Vagina (tissue), 2 donors: ENCODE results near the gene ZNF771. TPM values are rescaled to one million over a fixed set of nuclear protein-coding genes. Genes with fewer than 3 reads are reported as not detected.
A peak's percentile ranks its signal among the peaks of the same experiment; 100 is the strongest.
"Not testable (repeated sequence)": the region's sequence is repeated elsewhere in the genome, so short reads cannot be mapped to it uniquely, and the experiment has no call there.

Experiments
- DNase-seq, 2 donors: peaks; one replicate each; pipeline ENCODE4 v3.0.0-alpha.2; 2017; ENCODE audit errors: extremely low spot score in 2 of 2
- H3K27ac ChIP-seq: fragments of 200-600 bp; sonication (generic); one replicate; pipeline ENCODE4 v1.5.1; 2019
- H3K27me3 ChIP-seq: fragments of 200-600 bp; sonication (generic); one replicate; pipeline ENCODE4 v1.5.1; 2019
- H3K36me3 ChIP-seq, 2 donors: fragments of 200-600 bp; sonication (generic); one replicate each; pipeline ENCODE4 v1.5.1; 2017 to 2019
- H3K4me1 ChIP-seq: fragments of 200-600 bp; sonication (generic); one replicate; pipeline ENCODE4 v1.5.1; 2019
- H3K4me3 ChIP-seq, 2 donors: fragments of 200-600 bp; sonication (generic); 1 replicate in 1 of 2; 2 replicates in 1 of 2; pipeline ENCODE4 v1.5.1; 2016 to 2019
- H3K9me3 ChIP-seq: fragments of 200-600 bp; sonication (generic); one replicate; pipeline ENCODE4 v1.5.1; 2019
- POLR2A ChIP-seq, 2 donors: fragments of 450-650 bp; IDR thresholded peaks; one replicate each; pipeline ENCODE4 v1.6.1; 2017; ENCODE audit warnings: antibody characterized with exemption in 2 of 2, mild to moderate bottlenecking in 2 of 2, moderate library complexity in 2 of 2
- POLR2AphosphoS5 ChIP-seq, 2 donors: sonication (generic); formaldehyde crosslinking; IDR thresholded peaks; one replicate each; pipeline ENCODE4 v1.9.0; 2017; ENCODE audit warnings: antibody characterized with exemption in 2 of 2, mild to moderate bottlenecking in 2 of 2, low read depth in 1 of 2; ENCODE audit not compliant: insufficient read depth in 1 of 2
- intact Hi-C: fragments of 100-400 bp; cut with DNase I; formaldehyde crosslinking; loops from one replicate; pipeline ENCODE4 v1.15.1; 2023
- total RNA-seq: library from RNA; depleted of rRNA; stranded (reverse); fragments of >200 nt; gene quantifications from one replicate; pipeline ENCODE4 v1.2.3, GENCODE V29; 2016
- TF ChIP-seq, protein P1 (sequence below), 3 experiments: fragments of 450-650 bp in 2 of 3; fragments of 200-600 bp in 1 of 3; sonication (generic) in 1 of 3; IDR thresholded peaks; one replicate each; pipeline ENCODE4 v1.5.1; 2017 to 2019; ENCODE audit warnings: antibody characterized with exemption in 3 of 3, mild to moderate bottlenecking in 2 of 3, moderate library complexity in 2 of 3

Gene ZNF771
- total RNA-seq, 1 donor from 2014 or later, result 42.7 TPM

DNA sequence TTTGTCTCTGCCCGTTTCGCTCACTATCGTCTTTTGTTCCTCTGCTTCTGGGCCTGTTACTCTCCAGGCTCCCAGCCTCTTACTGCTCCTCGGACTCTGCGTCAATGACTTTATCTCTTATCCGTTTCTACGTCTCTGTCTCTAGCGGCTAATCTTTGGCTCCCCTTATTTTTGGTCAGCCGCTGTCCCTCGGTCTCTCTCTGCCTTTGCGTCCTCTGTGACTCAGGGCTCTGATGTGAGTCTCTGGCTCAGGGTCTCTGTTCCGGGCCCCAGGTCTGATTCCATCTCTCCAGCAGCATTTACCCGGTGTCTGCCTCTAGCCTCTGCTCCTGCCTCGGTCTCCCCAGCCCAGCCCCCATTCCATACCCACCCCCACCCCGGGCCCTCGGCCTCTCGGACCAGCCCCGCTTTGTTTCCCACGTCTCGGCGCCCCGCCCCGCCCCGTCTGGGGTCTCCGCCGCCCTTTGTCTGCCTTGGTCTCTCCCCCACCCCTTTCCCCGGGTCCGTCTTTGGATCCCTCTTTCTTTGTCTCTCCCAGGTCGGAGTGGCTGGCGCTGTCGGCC is 12.7 kb upstream of the ZNF771 start:
- intact Hi-C loops, result no loop called here
- H3K27ac ChIP-seq, result peak overlapping the region; percentile 72
- peaks cover 38% of the 10 kb centered on the region for H3K4me1 ChIP-seq
- no peaks in the 10 kb centered on the region for H3K36me3 ChIP-seq
- TF ChIP-seq POLR2AphosphoS5 (IDR thresholded peaks at IDR 0.05; ENCODE audit: insufficient read depth in 1 of 2, low read depth in 1 of 2) (no peak), POLR2A (IDR thresholded peaks at IDR 0.05) (no peak)
- TF ChIP-seq, protein P1, sequence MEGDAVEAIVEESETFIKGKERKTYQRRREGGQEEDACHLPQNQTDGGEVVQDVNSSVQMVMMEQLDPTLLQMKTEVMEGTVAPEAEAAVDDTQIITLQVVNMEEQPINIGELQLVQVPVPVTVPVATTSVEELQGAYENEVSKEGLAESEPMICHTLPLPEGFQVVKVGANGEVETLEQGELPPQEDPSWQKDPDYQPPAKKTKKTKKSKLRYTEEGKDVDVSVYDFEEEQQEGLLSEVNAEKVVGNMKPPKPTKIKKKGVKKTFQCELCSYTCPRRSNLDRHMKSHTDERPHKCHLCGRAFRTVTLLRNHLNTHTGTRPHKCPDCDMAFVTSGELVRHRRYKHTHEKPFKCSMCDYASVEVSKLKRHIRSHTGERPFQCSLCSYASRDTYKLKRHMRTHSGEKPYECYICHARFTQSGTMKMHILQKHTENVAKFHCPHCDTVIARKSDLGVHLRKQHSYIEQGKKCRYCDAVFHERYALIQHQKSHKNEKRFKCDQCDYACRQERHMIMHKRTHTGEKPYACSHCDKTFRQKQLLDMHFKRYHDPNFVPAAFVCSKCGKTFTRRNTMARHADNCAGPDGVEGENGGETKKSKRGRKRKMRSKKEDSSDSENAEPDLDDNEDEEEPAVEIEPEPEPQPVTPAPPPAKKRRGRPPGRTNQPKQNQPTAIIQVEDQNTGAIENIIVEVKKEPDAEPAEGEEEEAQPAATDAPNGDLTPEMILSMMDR (IDR thresholded peaks at IDR 0.05), result no peak
- no peaks in the 10 kb centered on the region for H3K9me3 ChIP-seq
- H3K4me3 ChIP-seq, result peak overlapping the region; percentile 83 to 95
- H3K27me3 ChIP-seq, result no peaks in the 10 kb centered on the region
- DNase-seq, result no peak

DNA sequence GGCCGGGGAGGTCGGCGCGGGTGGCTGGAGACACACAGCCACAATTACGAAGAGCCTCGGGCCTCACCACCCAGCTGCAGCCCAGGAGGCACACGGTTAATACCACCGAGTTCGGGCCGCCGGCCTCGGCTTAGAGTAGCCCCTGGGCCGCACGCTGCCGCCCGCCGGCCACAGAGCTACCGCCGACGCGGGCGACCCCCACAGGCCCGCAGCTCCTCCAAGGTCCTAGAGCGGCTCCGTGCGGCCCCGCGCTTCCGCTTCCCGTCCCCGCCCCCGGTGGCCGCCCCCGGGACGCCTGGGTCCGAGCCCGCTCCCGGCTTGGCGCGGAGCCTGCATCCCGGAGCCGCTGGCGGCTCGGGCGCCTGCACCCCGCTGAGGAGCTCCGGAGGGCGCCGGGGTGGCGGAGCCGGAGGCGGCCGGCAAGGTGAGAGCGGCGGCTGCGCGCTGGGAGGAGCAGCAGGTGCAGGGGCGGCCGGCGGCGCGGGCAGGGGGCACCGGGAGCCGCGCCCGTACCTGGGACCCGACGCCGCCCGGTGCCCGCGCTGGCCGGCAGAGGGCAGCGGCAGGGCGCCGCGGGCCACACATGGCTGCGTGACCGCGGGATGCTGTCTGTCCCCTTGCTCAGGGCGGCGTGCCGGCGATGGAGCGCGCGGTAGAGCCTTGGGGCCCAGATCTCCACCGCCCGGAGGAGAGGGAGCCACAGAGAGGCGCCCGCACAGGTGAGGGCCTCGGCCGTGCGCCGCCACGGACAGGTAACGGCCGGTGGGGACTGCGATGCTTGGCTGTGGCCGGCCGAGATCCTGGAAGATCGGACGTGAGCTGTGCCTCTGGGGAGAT is 12.0 kb upstream of the ZNF771 start, which contains the start of gene ZNF48:
TSS of gene ZNF48 (plus strand) at position 266 of the 837 bp plus-strand sequence. CDS start at position 641, 375 bp downstream.
- no peaks in the 10 kb centered on the region for H3K36me3 ChIP-seq
- intact Hi-C loops, result no loop called here
- no peaks in the 10 kb centered on the region for H3K27me3 ChIP-seq
- no peak for DNase-seq
- H3K27ac ChIP-seq, result peak within 1 kb of the TSS; percentile 72
- peaks cover 45% of the 10 kb centered on the region for H3K4me1 ChIP-seq
- TF ChIP-seq, protein P1 (IDR thresholded peaks at IDR 0.05), result peak in 2 of 3 experiments; percentile 8 to 27
- TF ChIP-seq POLR2A (IDR thresholded peaks at IDR 0.05), result peak in 1 of 2 donors; percentile 20
- TF ChIP-seq POLR2AphosphoS5 (IDR thresholded peaks at IDR 0.05; ENCODE audit: insufficient read depth in 1 of 2, low read depth in 1 of 2), result peak in 1 of 2 donors; percentile 47
- H3K9me3 ChIP-seq, result no peaks in the 10 kb centered on the region
- H3K4me3 ChIP-seq, result peak within 1 kb of the TSS; percentile 83 to 95

DNA sequence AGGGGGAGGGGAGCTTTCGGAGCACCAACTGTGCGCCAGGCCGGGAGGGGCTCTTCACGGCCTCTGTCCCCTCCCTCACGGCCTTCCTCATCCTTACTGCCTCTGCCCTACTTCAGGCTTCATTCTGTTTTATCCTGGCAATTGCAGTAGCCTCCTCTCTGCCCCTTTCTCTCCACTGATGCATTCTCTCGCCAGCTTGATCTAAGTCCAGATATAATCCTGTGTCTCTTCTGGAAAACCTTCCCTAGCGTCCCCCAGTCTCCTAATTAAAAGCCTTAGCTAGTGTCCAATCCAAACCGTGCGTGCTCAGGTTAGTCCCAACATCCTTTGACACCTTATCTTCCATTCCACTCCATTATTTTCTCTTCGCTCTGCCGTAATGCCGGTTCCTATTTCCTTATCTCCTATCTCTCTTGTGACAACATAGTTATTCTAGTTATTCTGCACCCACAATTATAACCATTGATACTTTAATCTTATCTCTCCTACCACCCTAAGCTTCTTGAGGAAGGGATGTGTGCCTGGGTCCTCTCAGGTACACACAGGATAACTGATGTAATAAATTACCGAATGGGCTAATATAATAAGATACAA is 11.3 kb upstream of the ZNF771 start:
- TF ChIP-seq POLR2A (IDR thresholded peaks at IDR 0.05), result no peak
- TF ChIP-seq, protein P1 (IDR thresholded peaks at IDR 0.05), result no peak
- Histone ChIP-seq H3K4me3 (peak overlapping the region; percentile 83 to 95), H3K36me3 (no peaks in the 10 kb centered on the region), H3K4me1 (peaks cover 52% of the 10 kb centered on the region), H3K27ac (peak overlapping the region; percentile 72), H3K27me3 (no peaks in the 10 kb centered on the region), H3K9me3 (no peaks in the 10 kb centered on the region)
- no peak for DNase-seq
- intact Hi-C loops, result no loop called here

DNA sequence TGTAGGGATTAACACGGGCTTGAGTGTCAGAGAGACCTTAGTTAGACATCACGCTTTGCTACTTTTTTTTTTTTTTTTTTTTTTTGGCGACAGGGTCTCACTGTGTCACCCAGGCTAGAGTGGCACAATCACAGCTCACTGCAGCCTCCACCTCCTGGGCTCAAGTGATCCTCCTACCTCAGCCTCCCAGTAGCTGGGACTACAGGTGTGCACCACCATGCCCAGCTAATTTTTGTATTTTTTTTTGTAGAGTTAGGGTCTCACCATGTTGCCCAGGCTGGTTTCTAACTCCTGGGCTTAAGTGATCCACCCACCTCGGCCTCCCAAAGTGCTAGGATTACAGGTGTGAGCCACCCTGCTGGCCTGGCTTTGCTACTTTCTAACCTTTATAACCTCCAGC is 10.8 kb upstream of the ZNF771 start:
- intact Hi-C loops, H3K9me3 ChIP-seq, DNase-seq, H3K27ac ChIP-seq, H3K27me3 ChIP-seq, H3K36me3 ChIP-seq, H3K4me3 ChIP-seq: not testable (repeated sequence)
- peaks cover 53% of the 10 kb centered on the region for H3K4me1 ChIP-seq

DNA sequence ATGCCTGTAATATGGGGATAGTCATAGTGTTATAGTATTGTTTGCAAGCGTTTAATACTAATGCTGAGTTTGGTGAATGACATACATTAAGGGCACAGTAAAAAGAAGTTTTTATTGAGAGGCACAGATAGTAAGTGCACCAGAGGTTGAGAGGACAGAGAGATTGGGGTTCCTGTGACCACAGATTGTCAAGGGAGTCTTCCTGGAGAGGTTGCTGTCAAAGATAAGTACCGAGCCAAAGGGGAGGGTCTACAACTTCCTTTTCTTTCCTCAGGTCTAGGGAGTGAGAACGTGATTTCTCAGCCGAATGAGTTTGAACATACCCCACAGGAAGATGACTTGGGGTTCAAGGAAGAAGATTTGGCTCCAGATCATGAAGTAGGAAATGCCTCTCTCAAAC is 10.3 kb upstream of the ZNF771 start:
- Histone ChIP-seq H3K27ac (no peak overlapping the region), H3K9me3 (no peaks in the 10 kb centered on the region), H3K36me3 (no peaks in the 10 kb centered on the region), H3K4me3 (no peak overlapping the region), H3K4me1 (peaks cover 53% of the 10 kb centered on the region), H3K27me3 (no peaks in the 10 kb centered on the region)
- TF ChIP-seq, protein P1 (IDR thresholded peaks at IDR 0.05), result no peak
- TF ChIP-seq POLR2AphosphoS5 (IDR thresholded peaks at IDR 0.05; ENCODE audit: insufficient read depth in 1 of 2, low read depth in 1 of 2) (no peak), POLR2A (IDR thresholded peaks at IDR 0.05) (no peak)
- no peak for DNase-seq
- intact Hi-C loops, result no loop called here
